GM19239 (cell line): ENCODE data around the gene KIAA1671.

Experiments used
- DNase-seq: peaks from one replicate; pipeline ENCODE4 v3.0.0; 2011; ENCODE audit warnings: low spot score; ENCODE audit not compliant: insufficient read length
- FAIRE-seq: peaks from 2 replicates; lab custom pipeline; 2011; peaks lifted over from hg19 to GRCh38; lab: Jason Lieb, UNC

Gene KIAA1671

DNA sequence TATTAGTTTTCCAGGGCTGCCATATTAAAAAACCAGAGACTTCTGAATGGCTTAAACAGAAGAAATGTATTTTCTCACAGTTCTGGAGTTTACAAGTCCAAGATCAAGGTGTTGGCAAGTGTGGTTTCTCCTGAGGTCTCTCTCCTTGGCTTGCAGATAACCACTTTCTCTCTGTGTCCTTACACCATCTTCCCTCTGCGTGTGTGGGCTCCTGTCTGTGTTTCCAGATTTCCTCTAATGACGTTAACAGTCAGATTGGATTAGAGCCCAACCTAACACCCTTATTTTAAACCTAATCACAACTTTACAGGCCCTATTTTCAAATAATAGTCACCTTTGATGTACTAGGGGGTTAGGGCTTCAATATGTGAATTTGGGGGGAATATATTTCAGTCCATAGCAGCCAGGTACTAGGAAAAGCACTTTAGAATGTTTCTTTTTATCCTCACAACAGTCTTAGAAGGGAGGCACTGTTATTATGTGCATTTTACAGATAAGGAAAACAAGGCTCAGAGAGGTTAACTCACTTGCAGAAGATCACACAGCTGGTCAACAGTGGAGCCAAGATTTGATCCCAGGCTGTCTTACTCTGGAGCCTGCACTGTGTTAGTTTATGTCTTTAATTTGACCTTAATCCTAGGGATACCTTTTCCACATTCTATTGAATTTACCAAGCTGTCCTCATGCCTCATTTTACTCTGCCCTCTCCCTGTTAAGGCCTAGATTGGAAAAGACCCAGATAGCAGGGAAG is 130.7 kb downstream of the KIAA1671 start:
- no peak for FAIRE-seq
- DNase-seq: no peak

DNA sequence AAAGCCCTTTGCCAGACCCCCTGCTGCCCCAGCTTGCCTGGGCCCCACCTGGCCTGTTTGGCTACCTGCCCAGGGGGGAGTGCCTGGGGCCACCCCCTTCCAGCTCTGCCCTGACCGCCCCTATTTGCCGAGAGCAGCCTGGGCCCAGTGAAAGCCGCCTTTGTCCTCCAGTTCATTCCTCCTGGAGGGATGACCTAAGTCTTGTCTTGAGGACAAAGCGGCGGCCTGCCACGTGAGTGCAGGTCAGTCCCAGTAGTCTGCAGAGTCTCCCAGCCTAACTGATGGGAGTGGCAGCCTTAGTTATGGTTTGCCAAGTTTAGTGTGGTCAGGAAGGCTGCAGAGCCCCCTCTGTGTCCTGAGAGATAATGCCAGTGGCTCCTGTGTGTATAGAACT is 131.3 kb downstream of the KIAA1671 start:
- DNase-seq (no peak), FAIRE-seq (no peak)

DNA sequence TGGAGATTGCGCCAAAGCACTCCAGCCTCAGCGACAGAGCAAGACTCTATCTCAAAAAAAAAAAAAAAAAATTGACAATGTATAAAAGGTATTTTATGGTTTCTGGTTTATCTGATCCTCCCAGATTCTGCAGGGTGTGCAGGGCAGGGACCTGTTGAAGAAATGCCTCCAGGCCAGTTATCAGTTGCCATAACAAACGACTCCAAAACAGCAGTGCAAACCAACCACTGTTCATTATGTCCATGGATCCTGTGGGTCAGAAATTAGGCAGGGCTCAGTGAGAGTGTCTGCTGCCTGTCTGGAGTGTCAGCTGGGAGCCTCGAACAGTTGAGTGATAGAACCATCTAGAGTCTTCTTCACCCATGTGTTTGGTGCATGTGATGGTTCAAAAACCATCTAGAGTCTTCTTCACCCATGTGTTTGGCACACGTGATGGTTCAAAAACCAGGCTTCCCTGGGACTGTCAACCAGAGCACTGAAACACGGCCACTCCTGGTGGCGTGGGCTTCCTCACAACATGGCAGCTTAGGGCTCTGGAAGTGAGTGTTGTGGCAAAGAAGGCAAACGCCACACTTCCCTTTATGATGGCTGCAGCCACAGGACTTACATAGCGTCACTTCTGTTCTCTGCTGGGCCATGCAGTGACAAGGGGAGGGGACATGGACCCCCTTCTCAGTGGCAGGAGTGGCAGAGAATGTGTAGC is 132.0 kb downstream of the KIAA1671 start:
- FAIRE-seq (no peak), DNase-seq (no peak)

DNA sequence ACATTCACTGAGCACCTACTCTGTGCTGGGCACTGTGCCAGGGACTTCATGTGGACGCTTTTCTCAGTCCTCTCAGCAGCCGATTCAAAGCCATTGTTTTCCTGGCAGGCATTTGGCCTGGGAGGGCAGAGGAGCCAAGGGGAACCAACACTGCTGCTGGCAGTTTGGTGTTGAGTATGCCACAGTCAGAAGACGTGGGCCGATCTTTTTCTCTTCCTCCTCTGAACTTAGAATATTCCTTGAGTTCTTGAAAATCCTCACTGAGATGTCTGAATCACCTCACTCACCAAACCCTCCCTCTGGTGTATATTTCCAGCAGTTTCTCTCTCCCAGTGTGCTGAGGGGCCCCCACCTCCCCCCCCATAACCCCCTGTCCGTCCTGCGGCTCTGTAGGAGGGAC is 132.6 kb downstream of the KIAA1671 start:
- FAIRE-seq (no peak), DNase-seq (no peak)

DNA sequence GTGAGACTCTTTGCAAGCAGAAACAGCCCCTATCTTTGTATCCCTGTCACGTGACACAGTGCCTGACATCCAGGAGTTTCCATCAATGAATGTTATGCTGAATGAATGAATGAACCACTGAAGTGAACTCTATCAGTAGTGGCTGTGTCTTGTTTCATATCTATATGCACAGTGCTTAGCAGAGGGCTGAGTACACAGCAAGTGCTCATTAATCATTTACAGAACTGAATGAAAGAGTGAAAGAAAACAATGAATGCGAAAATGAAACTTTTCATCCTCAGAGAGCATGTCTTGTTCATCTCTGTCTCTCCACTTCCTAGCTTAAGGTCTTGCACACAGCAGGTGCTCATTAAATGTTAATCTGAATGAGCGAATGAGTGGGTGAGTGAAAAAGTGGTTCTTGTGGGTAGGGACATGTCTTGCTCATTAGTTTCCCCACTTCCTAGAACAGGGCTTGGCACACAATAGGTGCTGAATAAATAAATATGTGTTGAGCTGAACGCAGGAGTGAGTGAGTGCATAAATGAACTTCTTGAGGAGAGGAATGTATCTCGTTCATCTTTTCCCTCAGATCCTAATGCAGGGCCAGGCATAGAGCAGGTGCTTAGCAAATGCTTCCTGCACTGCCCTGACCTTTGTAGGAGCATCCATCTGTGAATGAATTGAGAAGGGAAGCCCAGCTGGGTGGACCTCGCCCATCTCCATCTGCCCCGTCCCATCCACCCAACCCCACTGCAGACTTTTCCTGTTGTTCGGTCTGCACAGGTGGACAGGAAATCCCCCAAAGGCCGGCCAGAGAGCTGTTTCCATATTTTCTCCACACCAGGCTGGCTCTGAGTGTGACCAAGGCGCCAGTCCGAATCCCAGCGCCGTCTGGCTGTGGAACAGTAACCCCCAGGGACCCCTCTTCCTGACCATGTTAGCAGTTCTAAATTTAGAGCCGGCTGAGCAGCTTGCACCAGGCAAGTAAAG is 133.7 kb downstream of the KIAA1671 start:
- FAIRE-seq (peak; percentile 89), DNase-seq (peak; percentile 61)

DNA sequence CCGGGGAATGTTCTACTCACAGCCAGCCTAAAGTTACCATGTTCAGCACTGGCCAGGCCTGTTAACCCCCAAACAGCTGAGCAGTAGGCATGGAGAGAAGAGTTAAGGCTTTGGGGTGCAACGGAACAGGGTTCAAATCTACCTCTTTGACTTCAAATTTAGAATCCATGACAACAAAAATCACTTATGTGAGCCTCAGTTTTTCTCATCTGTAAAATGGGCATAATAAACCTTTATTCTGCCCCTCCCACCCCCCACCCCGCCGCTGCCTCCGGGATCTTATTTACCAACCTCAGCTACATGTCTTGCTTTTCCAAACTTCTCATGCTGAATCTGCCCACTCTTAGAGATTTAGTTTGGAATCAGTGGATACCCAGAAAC is 134.4 kb downstream of the KIAA1671 start:
- DNase-seq: no peak
- no peak for FAIRE-seq

DNA sequence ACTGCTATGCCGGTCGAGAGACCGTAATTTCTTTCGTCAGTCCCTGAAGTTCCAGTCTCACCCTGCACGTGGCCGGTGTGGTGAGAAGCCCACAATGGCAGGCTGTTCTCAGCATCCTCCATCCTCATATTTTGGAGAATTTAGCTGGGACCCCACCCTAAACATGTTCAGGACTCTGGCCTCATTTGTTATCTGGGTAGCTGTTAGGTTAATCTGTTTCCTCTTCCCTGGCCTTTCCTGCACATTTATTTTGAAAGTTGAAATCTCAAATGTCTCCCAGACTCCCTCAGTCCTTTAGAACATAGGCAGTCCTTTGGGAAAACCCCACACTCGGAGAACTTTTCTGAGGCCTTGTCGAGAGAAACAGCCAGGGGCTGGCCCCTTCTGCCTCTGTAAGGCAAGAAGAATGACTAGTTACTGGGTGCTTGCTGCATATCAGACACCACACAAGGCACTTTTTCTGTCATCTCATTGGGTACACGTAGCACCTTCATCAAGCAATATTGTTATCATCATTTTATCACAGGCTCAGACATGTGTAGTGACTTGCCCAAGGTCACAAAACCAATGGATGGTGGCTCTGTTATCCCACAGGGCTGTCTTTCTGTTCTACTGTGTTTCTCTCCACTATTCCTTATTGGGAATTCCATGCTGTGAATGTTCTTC is 137.8 kb downstream of the KIAA1671 start:
- DNase-seq: no peak
- FAIRE-seq: no peak

DNA sequence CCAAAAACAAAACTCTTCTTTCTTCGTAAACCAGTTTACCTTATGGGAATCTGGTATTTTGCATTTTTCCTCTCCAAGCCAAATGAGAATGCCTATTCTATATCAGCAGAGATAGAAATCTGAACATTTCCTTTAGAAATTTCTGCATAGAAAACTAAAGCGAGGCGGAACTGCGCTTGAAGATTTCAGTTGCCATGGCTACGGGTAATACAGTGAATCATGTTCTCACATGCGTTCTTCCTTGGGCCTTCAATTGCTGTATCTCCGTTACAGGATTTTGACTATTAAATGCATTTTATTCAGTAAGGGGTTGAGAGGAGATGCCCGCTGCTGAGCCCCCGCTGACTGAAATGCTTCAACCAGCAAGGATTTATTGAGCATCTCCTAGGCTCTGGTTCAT is 138.9 kb downstream of the KIAA1671 start:
- no peak for DNase-seq
- no peak for FAIRE-seq

DNA sequence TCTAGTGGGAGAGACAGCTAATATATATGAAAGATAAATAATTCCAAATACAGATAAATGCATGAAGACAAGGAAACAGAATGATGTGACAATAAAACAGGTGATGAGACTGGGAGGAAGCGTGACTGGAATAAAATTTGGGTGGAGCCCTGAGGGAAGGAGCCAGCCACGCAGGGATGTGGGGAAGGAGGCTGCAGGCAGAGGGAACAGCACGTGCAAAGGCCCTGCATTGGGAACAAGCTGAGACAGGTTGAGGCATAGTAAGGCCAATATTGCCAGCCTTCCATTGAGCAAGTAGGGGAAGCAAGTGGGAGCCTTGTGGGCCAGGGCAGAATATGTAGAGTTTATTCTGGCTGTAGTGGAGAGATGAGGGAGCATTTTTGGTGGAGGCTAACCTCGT is 139.6 kb downstream of the KIAA1671 start:
- FAIRE-seq: no peak
- DNase-seq: no peak

- no peak for DNase-seq
- no peak for FAIRE-seq
Observed at GRCh38 chr22:25094579-25094978, 142.1 kb downstream of the KIAA1671 start.

DNA sequence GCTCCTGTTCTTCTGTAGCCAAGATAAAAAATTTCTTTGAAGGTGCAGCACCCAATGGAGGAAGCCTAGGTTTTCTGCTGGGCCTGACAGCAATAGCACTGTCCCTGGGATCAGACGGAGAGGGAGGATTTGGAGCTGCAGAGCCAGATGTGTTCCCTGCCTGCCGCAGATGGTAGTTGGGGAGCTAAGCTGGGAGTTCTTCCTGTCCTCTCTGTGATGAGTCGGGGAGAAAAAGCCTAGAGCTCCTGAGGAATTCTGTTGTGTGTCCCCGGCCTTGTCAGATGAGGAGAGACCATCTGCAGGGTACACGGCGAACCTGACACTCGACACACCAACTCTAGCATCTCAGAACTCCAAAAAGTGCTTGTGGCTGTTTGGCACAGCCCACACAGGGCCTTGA is 143.4 kb downstream of the KIAA1671 start:
- FAIRE-seq (no peak), DNase-seq (no peak)

DNA sequence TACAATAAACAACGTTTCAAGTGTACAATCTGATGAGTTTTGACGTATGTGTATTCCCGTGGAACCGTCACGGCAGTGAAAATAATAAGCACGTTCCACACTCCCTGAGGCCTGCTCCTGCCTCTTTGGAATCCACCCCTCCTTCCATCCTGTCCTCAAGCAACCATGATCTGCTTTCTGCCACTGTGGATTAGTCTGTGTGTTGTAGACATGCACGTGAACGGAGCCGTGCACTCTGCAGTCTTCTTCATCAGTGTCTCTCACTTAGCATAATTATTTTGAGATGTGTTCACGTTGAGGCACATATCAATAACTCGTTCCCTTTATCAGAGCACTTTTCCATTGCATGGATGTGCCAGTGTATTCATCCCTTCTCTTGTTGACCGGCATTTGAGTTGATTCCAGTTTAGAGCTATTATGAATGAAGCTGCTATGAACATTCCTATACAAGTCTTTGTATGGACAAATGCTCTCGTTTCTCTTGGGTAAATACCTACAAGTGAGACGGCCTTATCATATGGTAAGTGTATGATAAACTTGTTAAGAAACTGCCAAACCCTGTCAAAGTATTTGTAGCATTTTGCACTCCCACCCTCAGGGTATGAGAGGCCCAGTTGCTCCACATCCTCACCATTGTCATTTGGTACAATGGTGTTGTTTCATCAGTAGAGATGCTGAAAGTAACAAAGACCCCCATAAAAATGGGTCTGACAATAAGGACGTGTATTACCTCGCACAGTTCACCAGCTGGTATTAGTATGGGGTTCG is 144.3 kb downstream of the KIAA1671 start:
- FAIRE-seq (no peak), DNase-seq (no peak)

- DNase-seq (no peak), FAIRE-seq (no peak)
Observed at GRCh38 chr22:25098445-25099081, 146.0 kb downstream of the KIAA1671 start.

GRCh38 chr22:25099202-25099601 is 146.7 kb downstream of the KIAA1671 start:
- FAIRE-seq (no peak), DNase-seq (no peak)

DNA sequence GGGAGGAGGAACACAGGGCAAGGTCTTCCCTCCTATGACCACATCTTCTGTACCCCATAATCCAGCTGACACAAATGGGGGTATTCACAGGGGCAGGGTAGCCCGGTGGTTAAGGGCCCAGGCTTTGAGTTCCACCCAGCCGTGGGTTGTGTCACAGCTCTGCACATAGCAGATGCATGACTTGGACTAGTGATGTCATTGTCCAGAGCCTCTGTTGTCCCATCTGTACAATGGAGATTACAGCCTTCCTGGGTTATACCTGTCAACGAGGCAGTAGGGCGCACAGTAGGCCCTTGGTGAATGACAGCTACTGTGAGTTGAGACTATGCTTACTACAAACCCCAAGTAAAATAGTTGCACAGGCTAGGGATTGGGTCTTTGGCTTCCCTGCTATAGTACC is 147.9 kb downstream of the KIAA1671 start:
- FAIRE-seq: no peak

GRCh38 chr22:25100948-25101347 is 148.4 kb downstream of the KIAA1671 start:
- no peak for FAIRE-seq
- no peak for DNase-seq

More for the DNA sequence above, 147.9 kb downstream of the KIAA1671 start:
- no peak for DNase-seq

GRCh38 chr22:25101501-25101900 is 149.0 kb downstream of the KIAA1671 start:
- DNase-seq: no peak
- FAIRE-seq: no peak

- no peak for DNase-seq
- no peak for FAIRE-seq
Observed at GRCh38 chr22:25101986-25102385, 149.5 kb downstream of the KIAA1671 start.

DNA sequence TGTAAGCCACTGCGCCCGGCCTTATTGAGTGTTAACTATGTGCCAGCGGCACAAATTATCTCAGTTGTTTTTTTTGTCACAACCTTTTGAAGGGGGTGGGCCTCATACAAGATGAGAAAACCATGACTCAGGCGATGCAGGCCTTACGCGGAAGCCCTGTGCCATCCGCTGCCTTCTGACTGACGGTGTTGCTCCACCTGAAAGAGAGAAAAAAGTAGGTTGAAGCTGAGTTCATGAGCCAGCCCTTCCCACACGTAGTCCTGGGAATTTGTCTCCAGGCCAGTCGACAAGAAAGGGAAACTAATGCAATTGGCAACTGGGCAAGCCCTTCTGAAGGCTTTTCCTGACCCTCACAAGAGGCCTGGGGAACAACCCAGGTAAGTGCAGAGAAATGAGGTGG is 150.2 kb downstream of the KIAA1671 start:
- FAIRE-seq (no peak), DNase-seq (no peak)
